ENCODE data around the gene PARD3.

Gene PARD3

GRCh38 chr10:34216348-34216945, 598.6 kb downstream of the PARD3 start:
- no peak for DNase-seq (ENCODE audit: low read depth)

- no peak for DNase-seq (ENCODE audit: low read depth)
These were observed 601.3 kb downstream of the PARD3 start for GRCh38 chr10:34213805-34214197.

DNA sequence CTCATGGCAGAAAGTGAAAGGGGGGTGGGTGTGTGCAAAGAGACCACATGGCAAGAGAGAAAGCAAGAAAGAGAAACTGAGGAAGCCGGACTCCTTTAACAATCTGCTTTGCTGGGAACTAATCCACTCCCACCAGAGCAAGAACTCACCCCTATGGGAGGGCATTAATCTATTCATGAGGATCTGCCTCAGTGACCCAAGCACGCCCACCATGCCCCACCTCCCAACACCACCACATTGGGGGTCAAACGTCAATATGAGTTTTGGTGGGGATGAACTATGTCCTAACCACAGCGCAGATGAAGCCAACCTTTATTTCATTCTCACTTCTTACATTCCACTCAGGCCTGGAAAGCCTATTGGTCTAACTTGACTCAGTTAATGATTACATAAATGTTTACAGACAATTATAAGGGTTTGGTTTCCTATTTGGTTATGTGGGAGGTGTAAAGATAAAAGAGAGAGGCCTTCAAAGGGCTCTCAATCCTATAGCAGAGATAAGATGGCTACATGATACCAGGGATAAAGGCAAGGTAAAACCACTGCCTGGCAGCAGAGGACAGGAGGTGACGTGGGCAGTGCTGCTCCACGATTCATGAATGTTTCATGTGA, 601.8 kb downstream of the PARD3 start:
- no peak for DNase-seq (ENCODE audit: low read depth)

DNA sequence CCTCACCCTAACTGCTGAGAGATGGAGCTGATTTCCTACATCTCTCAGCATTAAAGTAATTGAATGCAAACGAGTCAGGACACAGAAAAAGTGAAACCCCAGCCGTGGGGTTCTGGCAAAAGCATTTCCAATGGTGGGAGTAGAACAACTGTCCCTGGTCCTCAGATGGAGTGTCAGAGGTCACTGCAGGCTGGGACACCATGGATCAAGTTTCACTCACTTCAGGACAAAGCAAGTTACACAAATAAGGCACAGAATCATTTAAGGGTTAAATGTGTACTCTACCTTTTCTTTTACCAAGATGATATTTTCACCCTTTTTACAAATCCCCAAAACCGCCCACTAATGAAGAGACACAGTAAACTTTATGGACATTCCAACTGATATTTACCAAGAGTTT, 607.8 kb downstream of the PARD3 start:
- DNase-seq (ENCODE audit: low read depth), result no peak

- DNase-seq (ENCODE audit: low read depth), result no peak
These were observed 608.2 kb downstream of the PARD3 start for GRCh38 chr10:34206935-34207268.

DNA sequence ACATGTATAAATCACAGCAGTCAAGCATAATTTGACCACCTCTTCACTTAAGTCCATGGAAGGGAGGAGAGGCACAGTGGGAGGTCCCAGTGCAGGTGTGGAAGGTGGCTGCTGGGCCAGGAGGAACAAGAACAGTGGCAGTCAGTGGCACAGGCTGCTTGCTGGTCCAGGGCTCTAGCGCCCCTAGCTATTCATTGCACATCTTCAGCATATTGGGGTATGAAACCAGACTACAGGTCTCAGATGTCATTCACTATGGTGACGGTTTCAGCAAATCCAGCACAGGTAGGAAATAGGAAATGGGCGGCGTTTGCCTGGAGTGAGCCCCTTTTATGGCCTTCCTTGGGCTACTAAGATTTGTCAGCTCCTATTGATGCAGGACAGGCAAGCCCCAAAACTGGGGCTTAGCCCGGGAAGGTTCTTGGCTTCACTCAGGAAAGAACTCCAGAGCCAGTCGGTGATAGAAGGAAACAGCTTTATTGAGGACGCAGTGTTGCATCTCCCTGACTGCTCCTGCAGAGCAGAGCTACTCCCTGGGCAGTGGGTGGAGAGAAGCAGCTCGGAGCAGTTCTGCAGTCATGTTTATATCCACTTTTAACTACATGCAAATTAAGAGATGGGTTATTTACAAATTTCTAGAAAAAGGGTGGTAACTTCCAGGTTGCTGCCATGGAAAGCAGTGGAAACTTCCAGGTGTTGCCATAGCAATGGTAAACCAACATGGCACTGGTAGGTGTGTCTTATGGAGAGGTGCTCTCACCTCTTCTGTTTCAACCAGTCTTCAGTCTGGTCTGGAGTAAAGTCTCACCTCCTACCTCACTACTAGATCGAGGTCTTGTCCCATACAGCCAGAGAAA, 608.8 kb downstream of the PARD3 start:
- DNase-seq (ENCODE audit: low read depth), result no peak

GRCh38 chr10:34205452-34205851, 609.6 kb downstream of the PARD3 start:
- no peak for DNase-seq (ENCODE audit: low read depth)

DNA sequence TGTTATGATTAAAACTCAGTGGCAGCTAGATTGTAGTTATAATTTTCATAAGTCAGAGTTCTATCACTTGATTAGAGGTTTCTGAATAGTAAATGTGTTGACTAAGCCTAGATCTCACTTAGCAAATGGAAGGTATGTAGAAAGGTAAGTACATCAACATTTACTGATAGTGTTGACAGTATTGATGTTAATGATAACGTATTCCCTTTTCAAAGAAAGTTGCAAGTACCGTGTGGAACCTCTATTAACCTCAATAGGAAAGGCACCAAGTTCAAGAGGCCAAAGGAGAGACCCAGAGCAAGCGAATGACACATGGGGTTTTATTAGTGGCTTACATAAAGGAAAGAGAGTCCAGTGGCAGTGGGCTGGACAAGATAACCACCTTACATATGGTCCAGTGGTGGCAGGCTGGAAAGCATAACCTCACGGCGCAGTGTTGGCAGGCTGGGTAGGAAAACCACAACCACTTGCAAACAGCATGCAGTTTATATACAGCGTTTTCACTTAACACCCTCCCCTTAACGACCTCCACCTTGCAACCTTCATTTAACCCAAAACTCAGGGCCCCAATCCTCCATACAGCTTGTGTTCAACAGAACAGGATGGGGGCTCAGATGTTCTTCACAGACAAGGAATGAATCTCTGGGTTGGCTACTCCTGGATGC, 611.0 kb downstream of the PARD3 start:
- no peak for DNase-seq (ENCODE audit: low read depth)

- DNase-seq (ENCODE audit: low read depth), result no peak
These were observed 614.7 kb downstream of the PARD3 start for GRCh38 chr10:34200355-34200901.

GRCh38 chr10:34198953-34199352, 616.1 kb downstream of the PARD3 start:
- DNase-seq (ENCODE audit: low read depth), result no peak

DNA sequence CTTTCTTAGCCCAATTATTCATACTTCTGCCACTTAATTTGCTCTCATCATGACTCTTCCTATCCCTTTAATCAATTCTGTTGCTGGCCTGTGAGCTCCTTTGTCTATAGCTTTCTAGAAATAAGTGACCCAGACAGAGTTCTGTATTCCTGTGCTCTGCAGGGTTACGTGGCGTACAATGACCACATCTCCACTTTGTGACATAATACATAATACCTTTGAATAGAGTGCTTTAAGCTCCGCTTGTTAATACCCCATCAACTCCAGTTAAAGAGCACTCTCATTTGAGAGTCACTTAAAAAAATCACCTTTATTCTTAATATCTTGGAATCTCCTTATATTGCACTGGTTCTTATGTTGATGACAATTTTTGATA, 619.0 kb downstream of the PARD3 start:
- no peak for DNase-seq (ENCODE audit: low read depth)

GRCh38 chr10:34195364-34196057, 619.6 kb downstream of the PARD3 start:
- no peak for DNase-seq (ENCODE audit: low read depth)

- no peak for DNase-seq (ENCODE audit: low read depth)
These were observed 621.0 kb downstream of the PARD3 start for GRCh38 chr10:34193931-34194626.

DNA sequence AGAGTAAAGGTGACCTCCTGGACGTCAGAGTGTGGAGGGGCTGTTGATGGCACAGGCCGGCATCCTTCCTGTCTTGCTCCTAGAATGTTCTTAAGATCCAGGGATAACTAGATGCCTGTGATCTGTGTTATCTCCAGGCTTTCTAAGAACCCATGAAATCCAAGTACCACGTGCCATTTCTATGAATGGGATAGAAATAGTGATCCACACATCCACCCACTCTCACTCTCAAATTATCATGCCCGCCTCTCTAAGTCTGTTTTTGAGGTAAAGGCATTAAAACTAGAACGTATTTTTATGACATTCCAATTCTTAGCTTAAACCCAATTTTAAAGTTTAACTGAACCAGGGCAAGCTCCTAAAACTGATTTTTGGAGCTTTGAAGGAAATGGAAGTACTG, 622.5 kb downstream of the PARD3 start:
- no peak for DNase-seq (ENCODE audit: low read depth)

DNA sequence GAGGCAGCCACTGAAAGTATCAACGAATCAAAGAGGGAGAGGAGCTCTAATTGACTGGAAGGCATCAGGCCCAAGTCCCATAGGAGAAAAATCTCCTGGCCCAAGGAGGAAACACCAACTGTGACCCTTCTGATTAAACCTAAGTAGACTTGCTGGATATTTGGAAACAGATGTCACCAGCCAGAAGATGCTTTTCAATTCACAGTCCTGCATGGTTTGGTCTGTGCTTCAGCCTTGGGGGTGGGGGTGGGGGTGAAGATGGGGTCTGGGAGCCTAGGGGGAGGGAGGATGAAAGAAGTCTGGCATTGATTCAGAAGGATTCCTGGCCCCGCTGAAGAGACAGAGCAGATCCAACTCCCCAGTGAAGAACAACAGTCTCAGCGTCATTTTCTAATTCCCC, 623.7 kb downstream of the PARD3 start:
- DNase-seq (ENCODE audit: low read depth), result no peak

- DNase-seq (ENCODE audit: low read depth), result no peak
These were observed 624.5 kb downstream of the PARD3 start for GRCh38 chr10:34190580-34190979.

DNA sequence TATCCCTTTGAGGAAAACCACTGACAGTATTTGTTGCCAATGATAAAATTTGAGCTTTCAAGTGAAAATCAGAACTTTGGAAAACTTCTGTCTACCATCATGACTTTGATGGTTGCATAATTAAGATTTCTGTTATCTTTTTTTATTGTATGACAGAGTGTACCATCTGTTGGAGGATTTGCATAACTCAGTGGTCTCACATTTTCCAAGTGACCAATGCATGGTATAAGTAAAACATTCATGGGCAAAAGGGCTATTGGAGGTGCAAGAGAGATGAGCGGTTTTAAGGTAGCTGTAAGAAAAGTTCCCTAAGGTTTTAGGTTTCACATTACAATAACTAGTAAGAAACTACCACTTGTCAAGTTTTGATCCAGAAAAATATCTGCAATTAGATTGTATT, 625.3 kb downstream of the PARD3 start:
- DNase-seq (ENCODE audit: low read depth), result no peak

DNA sequence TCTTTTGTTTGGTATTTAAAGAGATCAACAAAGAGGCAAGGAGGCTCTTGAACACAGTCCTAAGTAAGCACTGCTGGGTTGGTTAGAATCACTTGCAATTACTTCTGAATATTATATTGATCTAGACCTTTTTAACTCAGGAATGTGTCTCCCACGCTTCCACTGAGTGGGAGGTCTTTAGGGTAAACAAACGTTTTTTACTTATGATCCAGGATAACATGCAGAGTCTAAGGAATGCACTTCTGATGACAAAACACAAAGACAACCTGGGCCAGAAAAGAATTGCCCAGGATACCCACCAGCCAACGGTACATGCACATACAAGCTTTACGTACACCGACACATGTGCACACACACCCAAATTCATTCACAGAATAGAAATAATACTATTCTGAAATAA, 626.9 kb downstream of the PARD3 start:
- no peak for DNase-seq (ENCODE audit: low read depth)

GRCh38 chr10:34187201-34187600, 627.9 kb downstream of the PARD3 start:
- no peak for DNase-seq (ENCODE audit: low read depth)

- no peak for DNase-seq (ENCODE audit: low read depth)
These were observed 628.4 kb downstream of the PARD3 start for GRCh38 chr10:34186745-34187144.

DNA sequence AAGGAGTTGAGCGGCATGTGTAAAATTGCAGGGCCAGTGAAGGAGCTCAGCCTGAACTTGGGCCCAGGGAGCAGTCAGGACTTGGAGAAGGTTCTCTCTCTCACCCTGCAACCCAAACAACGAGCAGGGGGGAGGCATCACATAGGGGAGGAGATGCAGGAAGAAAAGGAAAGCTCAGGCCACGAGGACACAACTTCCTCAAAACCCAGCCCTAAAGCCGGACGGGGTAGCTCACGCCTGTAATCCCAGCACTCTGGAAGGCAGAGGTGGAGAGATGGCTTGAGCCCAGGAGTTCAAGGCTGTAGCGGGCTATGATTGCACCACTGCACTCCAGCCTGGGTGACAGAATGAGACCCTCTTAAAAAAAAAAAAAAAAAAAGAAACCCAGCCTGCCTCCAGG, 629.1 kb downstream of the PARD3 start:
- no peak for DNase-seq (ENCODE audit: low read depth)

Data from activated T-helper 1 cell treated with Interleukin-2 at 50 U/mL for 16 hours (primary cell).